Right kidney (tissue), 1 donor: ENCODE measurements around the gene ERMN.

ENCODE experiments used
- DNase-seq: peaks from one replicate; pipeline ENCODE4 v3.0.0-alpha.2; 2016

Gene ERMN

GRCh38 chr2:157329524-157329923 is 3.9 kb upstream of the ERMN start:
- DNase-seq, result no peak

DNA sequence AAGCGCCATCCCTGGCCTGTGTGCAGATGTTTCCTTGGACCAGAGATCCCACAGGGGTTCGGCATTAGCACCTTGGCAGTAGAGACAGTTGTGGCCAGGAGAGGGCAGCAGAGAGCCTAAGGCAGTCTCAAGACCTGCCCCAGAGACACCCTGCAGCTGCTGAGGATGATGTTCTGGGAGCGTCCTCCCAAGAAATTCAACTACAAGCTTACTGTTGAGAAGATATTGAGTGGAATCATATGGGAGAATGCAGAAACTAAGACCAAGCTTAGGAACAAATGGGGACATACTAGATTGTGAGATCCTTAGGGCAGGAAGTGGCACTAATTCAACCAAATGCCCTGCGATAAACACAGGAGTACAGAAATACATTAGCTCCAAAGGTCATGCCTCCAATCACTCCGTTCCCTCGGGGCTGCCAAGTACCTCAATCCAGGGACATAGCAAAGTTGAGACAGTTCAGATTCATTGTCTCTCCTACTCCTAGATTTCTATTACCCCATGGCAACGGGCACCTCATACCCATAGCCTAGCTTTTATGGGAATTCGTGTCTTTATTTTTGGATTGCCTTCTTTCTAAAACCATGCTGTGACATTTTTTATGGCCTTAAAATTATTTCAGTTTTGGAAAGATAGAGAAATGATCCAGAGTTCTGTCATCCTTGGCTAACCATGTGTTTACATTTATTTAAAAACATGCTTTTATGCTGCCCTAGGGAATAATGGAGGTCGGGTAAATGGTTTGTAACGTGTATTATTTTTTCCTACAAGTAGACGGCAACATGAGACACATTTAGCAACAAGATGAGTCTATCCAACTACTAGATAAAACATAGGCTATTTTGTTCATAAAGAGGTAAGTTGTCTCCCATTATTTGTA is 2.2 kb upstream of the ERMN start:
- peak; percentile 46 for DNase-seq

DNA sequence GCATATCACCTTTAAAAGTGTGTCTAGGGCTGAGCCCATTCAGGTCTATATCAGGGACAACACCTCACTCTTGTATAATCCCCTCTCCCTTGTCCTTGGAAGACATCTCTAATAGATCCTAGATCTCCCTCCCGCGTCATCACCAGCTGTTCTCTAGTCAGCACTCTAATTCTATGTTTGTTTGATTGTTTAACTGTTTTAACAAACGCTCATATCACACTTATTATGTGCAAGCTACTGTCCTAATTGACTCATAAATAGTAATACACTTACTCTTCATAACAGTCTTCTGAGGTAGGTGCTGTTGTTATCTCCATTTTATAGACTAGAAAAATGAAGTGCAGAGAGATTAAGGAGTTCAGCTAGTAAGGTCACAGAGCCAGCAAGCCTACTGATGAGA is 1.6 kb upstream of the ERMN start:
- no peak for DNase-seq

DNA sequence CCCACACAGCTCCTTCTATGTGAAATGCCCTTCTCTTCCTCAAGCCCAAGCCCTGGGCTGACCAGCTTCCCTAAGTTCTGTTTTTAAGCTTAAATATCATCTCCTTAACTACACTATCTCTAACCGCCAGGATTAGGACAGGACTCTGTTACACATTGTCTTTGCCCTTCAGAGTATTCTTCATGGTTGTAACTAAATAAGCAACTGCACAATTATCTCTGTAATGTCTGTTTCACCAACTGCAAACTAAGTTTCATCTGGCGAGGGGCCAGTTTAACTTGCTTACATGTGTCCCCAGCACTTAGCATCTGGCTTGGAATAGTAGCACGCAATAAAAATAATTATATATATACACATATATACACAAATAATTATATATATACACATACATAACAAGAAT is 1.1 kb upstream of the ERMN start:
- no peak for DNase-seq

DNA sequence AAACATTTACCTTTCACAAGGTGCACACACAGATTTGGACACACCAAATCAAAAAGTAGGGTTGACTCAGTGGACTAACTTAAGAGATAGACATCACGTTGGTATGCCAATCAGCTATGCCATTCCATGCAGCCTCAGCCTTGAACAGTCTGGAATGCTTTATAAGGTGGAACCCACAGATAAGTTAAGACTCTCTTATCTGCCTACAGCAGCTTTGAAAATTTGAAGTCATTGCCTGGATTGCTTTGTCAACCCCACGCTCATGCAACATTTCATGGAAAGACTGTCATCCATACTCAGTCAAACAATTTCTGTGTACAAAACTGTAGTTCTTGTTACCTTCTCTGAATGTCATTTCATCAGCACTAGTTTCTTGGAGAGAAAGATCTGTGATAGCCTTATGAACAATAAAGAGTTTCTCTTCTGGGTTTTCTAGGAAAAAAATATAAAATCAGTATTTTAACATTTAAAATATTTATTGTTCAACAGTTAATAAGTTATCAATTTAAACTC is 1.2 kb downstream of the ERMN start:
- no peak for DNase-seq

- no peak for DNase-seq
Observed at GRCh38 chr2:157322432-157322831, 3.2 kb downstream of the ERMN start.

- DNase-seq, result no peak
Observed at GRCh38 chr2:157321466-157321865, 4.2 kb downstream of the ERMN start.

DNA sequence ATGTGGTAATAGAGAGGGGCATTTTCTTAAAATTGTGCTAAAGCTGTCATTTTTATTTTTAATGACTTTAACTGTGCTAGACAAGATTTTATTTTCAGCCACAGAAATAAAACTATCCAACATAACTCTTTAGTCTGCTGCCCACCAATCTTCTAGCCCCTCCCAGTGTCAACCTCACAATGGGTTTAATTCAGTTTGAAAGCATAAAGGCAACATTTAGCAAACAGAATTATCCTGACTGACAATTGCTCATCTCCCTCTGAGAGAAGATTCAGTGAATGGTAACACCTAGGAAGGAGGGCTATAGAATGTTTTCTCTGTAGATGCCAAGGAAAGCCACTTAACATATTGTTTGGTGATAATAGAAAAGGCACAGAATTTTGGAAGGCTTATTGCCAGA is 5.2 kb downstream of the ERMN start:
- no peak for DNase-seq

DNA sequence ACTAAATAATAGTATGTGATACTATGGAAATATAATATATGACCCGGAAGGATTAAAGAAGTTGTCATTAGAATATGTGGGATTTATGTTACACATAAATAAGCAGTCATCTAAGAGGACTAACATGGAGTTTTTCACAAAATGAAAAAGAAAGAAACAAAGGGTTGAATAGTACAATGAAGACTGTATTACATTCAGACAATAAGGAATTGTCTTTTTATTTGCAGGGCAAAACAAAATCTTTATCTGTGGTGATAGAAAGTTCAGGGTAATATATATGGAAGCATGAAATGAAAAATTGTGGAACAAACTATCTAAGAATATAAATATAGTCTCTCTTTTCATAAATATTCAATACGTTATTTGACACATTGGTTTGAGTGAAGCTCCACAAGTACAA is 5.8 kb downstream of the ERMN start:
- DNase-seq, result no peak

DNA sequence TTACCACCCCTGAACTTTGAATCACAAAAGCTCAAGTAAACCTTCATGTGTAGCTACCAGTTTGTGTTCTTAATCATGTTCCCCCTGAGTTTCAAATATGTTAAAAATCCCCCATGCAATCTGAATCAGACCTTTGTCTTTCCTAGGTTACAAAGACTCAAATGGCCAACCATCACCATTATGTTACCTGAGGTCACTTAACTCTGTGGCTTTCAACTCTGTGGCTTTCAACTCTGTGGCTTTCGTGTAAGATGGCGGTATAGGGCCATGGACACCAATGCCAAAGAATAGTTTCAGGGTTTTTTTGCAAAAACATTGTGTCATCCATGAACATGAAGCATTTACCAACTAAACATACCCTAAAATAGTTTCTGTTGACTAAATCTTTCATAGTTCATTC is 6.7 kb downstream of the ERMN start:
- no peak for DNase-seq

GRCh38 chr2:157315901-157316300 is 9.7 kb downstream of the ERMN start:
- no peak for DNase-seq

DNA sequence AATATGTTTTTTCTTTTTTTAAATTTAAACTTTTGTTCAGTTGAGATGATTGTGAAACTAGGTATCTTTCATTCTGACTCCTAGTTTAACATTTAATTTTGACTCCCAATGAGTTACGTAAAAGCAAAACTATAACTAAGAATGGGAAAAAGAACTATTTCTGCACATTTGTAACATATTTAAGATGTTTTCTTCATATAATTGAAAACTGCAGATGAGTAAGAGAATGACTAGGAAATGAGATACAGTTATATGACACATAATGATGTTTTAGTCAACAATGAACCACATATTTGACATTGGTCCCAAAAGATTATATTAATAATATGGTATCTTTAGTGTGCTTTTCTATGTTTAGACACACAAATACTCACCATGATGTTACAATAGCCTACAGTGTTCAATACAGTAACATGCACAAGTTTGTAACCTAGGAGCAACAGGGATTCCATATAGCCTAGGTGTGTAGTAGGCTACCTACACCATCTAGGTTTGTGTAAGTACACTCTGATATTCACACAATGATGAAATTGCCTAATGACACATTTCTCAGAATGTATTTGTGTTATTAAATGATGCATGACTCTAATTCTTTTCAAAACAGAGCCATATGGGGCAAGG is 12.6 kb downstream of the ERMN start:
- no peak for DNase-seq

DNA sequence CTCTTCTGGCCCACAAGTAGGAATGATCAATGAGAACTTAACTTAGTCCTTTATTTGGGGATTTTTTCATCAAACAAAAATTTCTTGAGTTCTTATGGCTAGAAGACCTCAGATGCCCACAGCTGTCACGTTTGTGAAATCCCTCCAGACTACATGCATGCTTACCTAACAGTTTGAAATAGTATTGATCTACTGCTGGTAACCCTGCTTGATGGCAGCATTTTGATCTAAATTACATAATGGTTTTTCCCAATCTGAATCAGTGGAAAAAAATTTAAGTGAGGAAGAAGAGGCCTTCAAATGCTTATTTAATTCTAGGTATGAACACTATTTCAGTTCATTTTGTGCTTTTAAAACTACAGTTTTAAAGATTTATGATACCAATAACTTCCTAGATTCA is 13.9 kb downstream of the ERMN start:
- DNase-seq, result no peak

- no peak for DNase-seq
Observed at GRCh38 chr2:157309878-157310277, 15.7 kb downstream of the ERMN start.

GRCh38 chr2:157307021-157307420 is 18.6 kb downstream of the ERMN start:
- DNase-seq, result no peak

DNA sequence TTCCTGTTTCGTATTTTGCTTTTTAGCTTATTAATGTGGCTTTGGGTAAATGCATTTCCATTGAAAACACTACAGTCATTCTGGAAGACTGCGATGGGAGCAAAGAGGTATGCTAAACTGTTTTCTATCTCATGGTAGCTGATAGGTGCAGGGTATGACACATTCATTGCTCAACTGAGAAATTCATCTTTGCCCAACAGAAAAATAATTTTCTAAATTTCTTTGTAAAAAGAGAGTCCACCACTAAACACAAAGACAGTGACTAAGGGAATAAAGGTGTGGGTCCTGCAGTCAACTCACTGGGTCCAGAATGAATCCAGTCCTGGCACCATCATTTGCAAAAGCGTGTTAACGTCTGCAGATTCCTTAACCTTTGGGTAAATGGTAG is 19.9 kb downstream of the ERMN start:
- DNase-seq, result no peak

DNA sequence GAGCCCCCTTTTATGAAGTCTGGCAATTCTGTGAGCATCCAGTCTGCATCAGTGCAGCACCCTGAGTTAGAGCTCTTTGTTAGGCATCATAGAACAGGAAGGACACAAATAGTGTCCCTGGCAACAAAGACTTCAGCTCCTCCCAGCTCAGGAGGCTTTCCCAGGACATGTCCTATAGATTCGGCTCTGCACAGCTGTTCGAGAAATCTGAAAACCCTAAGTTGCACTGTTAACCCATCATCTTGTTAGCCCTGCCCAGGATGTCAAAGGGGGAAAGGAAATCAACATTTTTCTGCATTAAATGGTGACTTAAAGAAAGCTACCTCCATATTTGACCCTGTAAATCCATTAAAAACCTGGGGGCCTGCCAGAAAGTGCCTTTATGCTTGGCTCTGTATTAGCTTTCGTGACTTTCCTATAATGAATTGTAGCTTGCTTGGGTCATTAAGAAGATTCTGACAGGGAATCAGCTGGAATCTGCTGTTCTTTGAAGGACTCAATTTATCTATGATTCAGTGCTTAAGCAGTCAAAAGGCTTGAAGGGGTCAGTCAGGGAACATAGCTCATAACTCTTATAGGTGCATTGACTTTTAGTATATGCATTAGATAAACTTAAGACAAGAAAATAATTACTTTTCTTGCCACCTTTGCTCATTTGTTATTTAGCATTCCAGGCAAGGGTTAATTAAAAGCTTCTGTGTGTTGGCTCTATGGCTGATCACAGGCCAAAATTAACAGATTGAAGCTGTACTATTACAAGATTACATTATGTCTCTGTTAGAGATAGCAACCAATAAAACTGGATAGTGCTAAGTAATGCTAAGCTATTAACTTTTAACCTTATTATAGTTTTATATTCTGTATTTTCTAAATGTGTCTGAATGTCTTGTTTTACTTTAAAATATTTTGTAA is 20.6 kb downstream of the ERMN start:
- peak; percentile 6 for DNase-seq

DNA sequence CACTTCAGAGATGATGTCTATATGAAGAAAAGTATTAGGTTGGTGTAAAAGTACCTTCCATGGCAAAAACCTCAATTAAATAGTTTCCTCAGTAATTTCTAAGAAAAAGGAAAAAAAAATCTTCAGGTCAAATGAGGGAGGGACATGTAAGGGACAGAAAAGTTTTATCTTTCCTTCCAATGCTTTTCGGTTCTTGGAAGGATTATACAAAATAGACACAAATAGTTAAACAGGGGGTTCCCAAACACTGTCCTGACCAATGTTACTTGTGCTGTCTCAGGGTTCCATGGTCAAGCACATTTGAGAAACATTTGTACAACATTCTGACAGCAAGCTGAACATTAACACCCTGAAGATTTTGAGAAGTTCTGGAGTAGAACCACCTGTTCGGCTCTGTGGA is 22.0 kb downstream of the ERMN start:
- no peak for DNase-seq

GRCh38 chr2:157302492-157303099 is 23.0 kb downstream of the ERMN start:
- peak; percentile 14 for DNase-seq

GRCh38 chr2:157301307-157301706 is 24.3 kb downstream of the ERMN start:
- no peak for DNase-seq

GRCh38 chr2:157296958-157297357 is 28.7 kb downstream of the ERMN start:
- DNase-seq, result no peak

DNA sequence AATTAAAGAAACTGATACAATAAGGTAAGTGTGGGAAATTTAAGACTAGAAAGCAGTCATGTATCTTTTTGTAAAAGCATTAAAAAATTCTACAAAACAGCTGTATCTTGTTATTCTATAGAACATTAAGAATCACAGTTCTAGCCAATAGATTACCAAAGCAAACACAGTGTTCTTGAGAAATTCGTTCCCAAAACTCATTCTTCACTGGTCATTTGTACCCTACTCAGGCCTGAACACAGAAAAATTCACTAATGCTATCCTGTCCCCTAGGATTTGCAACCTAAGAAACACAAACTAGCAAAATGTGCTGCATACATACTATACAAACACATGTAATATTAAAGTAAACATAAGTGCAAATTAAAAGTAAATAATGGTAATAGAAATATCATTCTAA is 29.1 kb downstream of the ERMN start:
- no peak for DNase-seq
